ENCODE results near the gene AADACL3. TPM values are rescaled to one million over a fixed set of nuclear protein-coding genes. Genes with fewer than 3 reads are reported as not detected.
"Not testable (repeated sequence)": the region's sequence is repeated elsewhere in the genome, so short reads cannot be mapped to it uniquely, and the experiment has no call there.

Gene AADACL3
- total RNA-seq, 4 donors from 2014 or later = not detected

DNA sequence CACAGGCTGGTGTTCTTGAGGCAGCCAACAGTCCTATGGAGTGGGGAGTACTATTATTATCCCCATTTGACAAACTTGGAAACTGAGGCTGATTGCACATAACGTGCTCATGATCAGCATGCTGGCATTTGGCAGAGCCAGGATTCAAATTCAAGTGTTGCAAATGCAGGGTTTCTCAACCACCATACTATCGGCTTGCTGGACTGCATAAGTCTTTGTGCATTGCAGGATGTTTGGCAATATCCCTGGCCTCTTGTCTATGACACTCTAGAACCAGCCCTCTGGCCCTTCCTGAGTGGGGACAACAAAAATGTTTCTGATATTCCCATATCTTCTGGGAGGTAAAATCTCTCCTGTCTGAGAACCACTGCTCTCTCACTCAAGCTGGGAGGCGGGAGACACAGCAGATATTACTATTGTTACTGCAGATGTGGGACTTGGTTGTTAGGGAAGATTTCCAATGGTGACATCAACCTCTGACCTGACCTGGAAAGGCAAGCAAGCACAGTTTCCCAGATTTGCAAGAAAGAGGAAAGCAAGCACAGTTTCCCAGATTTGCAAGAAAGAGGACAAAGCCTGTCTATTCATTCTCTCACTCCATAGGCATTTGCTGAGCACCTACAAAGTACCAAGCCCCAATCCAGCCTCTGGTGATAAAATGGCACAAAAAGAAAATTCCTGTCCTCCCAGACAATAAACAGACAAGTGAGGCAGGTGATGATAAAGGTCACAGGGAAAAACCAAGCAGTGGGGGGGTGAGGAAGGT lies 1.0 kb upstream of the AADACL3 start:
- H3K27ac ChIP-seq = no peak overlapping the region
- H3K4me1 ChIP-seq = no peaks in the 10 kb centered on the region
- no peak for DNase-seq
- H3K4me3 ChIP-seq = no peak overlapping the region
- intact Hi-C loops (cut with DNase I; ENCODE audit: low total_unique reads) = no loop called here
- TF ChIP-seq POLR2A (IDR thresholded peaks at IDR 0.05) = no peak
- TF ChIP-seq, protein P1, sequence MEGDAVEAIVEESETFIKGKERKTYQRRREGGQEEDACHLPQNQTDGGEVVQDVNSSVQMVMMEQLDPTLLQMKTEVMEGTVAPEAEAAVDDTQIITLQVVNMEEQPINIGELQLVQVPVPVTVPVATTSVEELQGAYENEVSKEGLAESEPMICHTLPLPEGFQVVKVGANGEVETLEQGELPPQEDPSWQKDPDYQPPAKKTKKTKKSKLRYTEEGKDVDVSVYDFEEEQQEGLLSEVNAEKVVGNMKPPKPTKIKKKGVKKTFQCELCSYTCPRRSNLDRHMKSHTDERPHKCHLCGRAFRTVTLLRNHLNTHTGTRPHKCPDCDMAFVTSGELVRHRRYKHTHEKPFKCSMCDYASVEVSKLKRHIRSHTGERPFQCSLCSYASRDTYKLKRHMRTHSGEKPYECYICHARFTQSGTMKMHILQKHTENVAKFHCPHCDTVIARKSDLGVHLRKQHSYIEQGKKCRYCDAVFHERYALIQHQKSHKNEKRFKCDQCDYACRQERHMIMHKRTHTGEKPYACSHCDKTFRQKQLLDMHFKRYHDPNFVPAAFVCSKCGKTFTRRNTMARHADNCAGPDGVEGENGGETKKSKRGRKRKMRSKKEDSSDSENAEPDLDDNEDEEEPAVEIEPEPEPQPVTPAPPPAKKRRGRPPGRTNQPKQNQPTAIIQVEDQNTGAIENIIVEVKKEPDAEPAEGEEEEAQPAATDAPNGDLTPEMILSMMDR (IDR thresholded peaks at IDR 0.05) = no peak
- no peaks in the 10 kb centered on the region for H3K36me3 ChIP-seq
- H3K9me3 ChIP-seq = no peaks in the 10 kb centered on the region
- H3K27me3 ChIP-seq = no peaks in the 10 kb centered on the region

DNA sequence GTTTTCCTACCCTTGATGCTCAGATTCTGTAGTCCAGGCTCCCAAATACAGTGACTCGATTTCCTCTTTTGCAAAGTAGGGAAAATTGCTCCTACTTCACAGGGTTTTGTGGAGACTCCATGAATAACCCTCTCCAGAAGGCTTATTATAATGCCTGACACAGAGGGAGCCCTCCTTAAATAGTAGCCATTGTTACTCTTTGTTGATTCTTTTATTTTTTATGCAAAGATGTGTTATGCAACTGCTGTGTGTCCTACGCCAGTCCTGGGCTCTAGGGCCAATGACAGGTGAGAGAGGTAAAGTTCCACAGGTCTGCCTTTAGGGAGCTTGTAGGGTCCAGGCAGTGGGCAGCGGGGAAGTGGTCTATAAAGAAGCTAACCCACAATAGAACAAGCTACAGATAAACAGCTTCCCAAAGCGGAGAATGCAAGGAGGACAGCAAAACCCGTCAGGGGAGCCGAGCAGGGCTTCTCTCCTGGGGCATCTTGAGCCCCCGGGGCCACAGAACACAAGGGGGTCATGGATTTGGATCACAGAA lies 1.5 kb downstream of the AADACL3 start:
- H3K27me3 ChIP-seq = no peaks in the 10 kb centered on the region
- no peak overlapping the region for H3K4me3 ChIP-seq
- DNase-seq = no peak
- H3K9me3 ChIP-seq = no peaks in the 10 kb centered on the region
- no peaks in the 10 kb centered on the region for H3K4me1 ChIP-seq
- H3K36me3 ChIP-seq = no peaks in the 10 kb centered on the region
- H3K27ac ChIP-seq = no peak overlapping the region
- TF ChIP-seq, protein P1 (IDR thresholded peaks at IDR 0.05) = no peak
- no peak for TF ChIP-seq POLR2A (IDR thresholded peaks at IDR 0.05)
- intact Hi-C loops (cut with DNase I; ENCODE audit: low total_unique reads) = no loop called here

DNA sequence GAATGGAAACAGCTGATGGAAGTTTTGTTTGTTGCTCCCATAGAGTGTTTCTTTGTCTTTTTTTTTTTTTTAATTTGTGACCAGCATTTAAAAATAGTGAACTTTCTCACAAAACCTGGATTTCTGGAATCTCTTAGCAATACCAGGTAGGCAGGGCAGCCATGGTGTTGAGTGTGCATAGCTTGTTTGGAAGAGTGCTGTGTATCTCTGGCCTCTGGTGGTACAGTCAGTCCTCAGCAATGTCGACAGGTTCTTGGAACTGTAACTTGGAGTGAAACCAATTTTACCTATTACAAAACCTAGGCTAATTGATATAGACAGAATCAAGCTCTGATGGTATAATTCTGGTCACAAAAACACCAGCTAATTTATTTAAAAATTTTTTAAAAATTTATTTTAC lies 6.7 kb downstream of the AADACL3 start:
- H3K9me3 ChIP-seq = no peaks in the 10 kb centered on the region
- TF ChIP-seq, protein P1 (IDR thresholded peaks at IDR 0.05) = no peak
- no peak for TF ChIP-seq POLR2A (IDR thresholded peaks at IDR 0.05)
- intact Hi-C loops (cut with DNase I; ENCODE audit: low total_unique reads) = no loop called here
- no peak for DNase-seq
- no peak overlapping the region for H3K4me3 ChIP-seq
- H3K27me3 ChIP-seq = no peaks in the 10 kb centered on the region
- H3K4me1 ChIP-seq = no peaks in the 10 kb centered on the region
- no peak overlapping the region for H3K27ac ChIP-seq
- H3K36me3 ChIP-seq = no peaks in the 10 kb centered on the region

DNA sequence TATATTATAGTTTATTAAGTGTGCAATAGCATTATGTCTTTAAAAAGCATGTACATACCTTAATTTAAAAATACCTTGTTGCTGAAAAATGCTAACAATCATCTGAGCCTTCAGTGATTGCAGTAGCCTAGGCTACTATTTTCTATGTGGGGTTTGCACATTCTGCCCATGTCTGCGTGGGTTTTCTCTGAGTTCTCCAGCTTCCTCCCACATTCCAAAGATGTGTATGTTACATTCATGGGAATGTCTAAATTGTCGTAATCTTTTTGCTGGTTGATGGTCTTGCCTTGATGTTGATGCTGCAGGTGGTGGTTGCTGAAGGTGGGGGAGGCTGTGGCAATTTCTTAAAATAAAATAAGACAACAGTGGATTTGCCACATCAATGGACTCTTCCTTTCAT lies 12.5 kb downstream of the AADACL3 start:
- intact Hi-C loops (cut with DNase I; ENCODE audit: low total_unique reads) = no loop called here
- H3K4me3 ChIP-seq = no peak overlapping the region
- TF ChIP-seq, protein P1 (IDR thresholded peaks at IDR 0.05) = no peak
- TF ChIP-seq POLR2A (IDR thresholded peaks at IDR 0.05) = no peak
- no peak overlapping the region for H3K27ac ChIP-seq
- H3K9me3 ChIP-seq = no peaks in the 10 kb centered on the region
- H3K4me1 ChIP-seq = no peaks in the 10 kb centered on the region
- no peak for DNase-seq
- H3K27me3 ChIP-seq = no peaks in the 10 kb centered on the region
- no peaks in the 10 kb centered on the region for H3K36me3 ChIP-seq

DNA sequence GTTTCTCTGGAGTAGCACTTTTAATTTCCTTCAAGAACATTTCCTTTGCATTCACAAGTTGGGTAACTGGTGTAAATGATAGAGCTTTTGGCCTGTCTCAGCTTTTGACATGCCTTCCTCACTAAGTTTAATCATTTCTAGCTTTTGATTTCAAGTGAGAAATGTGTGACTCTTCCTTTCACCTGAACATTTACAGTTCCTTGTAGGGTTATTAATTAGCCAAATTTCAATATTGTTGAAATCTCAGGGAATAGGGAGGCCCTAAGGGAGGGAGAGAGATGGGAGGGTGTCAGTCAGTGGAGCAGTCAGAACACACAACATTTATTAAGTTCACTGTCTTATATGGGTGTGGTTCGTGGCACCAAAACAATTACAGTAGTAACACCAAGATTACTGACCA lies 14.2 kb downstream of the AADACL3 start:
- Histone ChIP-seq H3K36me3 (no peaks in the 10 kb centered on the region), H3K4me3 (no peak overlapping the region), H3K27ac (no peak overlapping the region), H3K4me1 (no peaks in the 10 kb centered on the region), H3K27me3 (no peaks in the 10 kb centered on the region), H3K9me3 (no peaks in the 10 kb centered on the region)
- DNase-seq = no peak
- TF ChIP-seq, protein P1 (IDR thresholded peaks at IDR 0.05) = no peak
- TF ChIP-seq POLR2A (IDR thresholded peaks at IDR 0.05) = no peak
- intact Hi-C loops (cut with DNase I; ENCODE audit: low total_unique reads) = no loop called here

DNA sequence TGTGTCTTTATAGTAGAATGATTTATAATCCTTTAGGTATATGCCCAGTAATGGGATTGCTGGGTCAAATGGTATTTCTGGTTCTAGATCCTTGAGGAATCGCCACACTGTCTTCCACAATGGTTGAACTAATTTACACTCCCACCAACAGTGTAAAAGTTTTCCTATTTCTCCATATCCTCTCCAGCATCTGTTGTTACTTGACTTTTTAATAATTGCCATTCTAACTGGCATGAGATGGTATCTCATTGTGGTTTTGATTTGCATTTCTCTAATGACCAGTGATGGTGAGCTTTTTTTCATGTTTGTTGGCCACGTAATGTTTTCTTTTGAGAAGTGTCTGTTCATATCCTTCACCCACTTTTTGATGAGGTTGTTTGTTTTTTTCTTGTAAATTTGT lies 15.2 kb downstream of the AADACL3 start:
- H3K27me3 ChIP-seq; H3K9me3 ChIP-seq; intact Hi-C loops (cut with DNase I; ENCODE audit: low total_unique reads); H3K36me3 ChIP-seq; H3K27ac ChIP-seq; H3K4me3 ChIP-seq; DNase-seq; H3K4me1 ChIP-seq: not testable (repeated sequence)

All from uterus (tissue), 4 donors.